ENCODE data around the gene TMC1. TPM values are rescaled to one million over a fixed set of nuclear protein-coding genes. Genes with fewer than 3 reads are reported as not detected.

Gene TMC1
- total RNA-seq, 4 donors from 2014 or later = 0.32 TPM; not detected in 3

GRCh38 chr9:72599874-72600534, 78.6 kb downstream of the TMC1 start:
- Histone ChIP-seq H3K4me3 (no peak overlapping the region), H3K9me3 (no peaks in the 10 kb centered on the region), H3K4me1 (peaks cover 0 to 8% (median 5%) of the 10 kb centered on the region in 4 donors), H3K27ac (no peak overlapping the region), H3K27me3 (no peaks in the 10 kb centered on the region), H3K36me3 (no peaks in the 10 kb centered on the region)
- intact Hi-C loops (cut with DNase I; ENCODE audit: low total_unique reads) = loop anchor here (10.0 kb wide), 2 partner anchors 155 to 205 kb away; no protein-coding TSS in a partner anchor
- no peak for DNase-seq
- no peak for TF ChIP-seq EP300 (IDR thresholded peaks at IDR 0.05; ENCODE audit: low read depth)
- no peak for TF ChIP-seq POLR2A (IDR thresholded peaks at IDR 0.05)
- TF ChIP-seq, protein P1, sequence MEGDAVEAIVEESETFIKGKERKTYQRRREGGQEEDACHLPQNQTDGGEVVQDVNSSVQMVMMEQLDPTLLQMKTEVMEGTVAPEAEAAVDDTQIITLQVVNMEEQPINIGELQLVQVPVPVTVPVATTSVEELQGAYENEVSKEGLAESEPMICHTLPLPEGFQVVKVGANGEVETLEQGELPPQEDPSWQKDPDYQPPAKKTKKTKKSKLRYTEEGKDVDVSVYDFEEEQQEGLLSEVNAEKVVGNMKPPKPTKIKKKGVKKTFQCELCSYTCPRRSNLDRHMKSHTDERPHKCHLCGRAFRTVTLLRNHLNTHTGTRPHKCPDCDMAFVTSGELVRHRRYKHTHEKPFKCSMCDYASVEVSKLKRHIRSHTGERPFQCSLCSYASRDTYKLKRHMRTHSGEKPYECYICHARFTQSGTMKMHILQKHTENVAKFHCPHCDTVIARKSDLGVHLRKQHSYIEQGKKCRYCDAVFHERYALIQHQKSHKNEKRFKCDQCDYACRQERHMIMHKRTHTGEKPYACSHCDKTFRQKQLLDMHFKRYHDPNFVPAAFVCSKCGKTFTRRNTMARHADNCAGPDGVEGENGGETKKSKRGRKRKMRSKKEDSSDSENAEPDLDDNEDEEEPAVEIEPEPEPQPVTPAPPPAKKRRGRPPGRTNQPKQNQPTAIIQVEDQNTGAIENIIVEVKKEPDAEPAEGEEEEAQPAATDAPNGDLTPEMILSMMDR (IDR thresholded peaks at IDR 0.05) = no peak
- TF ChIP-seq POLR2AphosphoS5 (IDR thresholded peaks at IDR 0.05) = no peak
- WGBS, 2 donors (ENCODE audit: low coverage in 1 of 2) = 79 to 84% methylated on average over 5 of the region's 5 CpGs
- in situ Hi-C loops (cut with MboI; ENCODE audit: low pct_ligation_motif_present in 1 of 4, low pct_unique_long_range_greater_than_20kb in 1 of 4, low sequenced_read_pairs in 3 of 4) = loop anchor here in 3 of 4 donors (10.0 to 25.0 kb wide), 4 partner anchors 212 to 788 kb away; no protein-coding TSS in a partner anchor

DNA sequence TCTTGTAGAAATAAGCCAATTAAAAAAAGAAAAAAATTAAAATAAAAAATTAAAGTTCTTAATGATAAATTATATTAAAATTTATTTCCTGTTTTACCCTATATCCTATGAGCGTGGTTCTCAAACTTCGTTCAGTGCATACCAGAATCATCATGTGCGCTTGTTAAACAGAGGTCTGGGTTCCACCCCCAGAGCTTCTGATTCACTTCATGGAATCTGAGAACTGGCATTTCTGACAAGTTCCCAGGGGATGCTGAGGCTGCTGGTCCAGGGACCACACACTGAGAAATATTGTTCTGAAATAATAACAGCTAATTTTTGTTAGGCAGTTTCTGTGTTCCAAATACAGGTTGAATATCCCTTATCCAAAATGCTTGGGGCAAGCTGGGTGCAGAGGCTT, 79.3 kb downstream of the TMC1 start:
- H3K36me3 ChIP-seq = no peaks in the 10 kb centered on the region
- no peaks in the 10 kb centered on the region for H3K27me3 ChIP-seq
- intact Hi-C loops (cut with DNase I; ENCODE audit: low total_unique reads) (no loop called here), in situ Hi-C loops (cut with MboI; ENCODE audit: low pct_ligation_motif_present in 1 of 4, low pct_unique_long_range_greater_than_20kb in 1 of 4, low sequenced_read_pairs in 3 of 4) (loop anchor here in 2 of 4 donors (25.0 kb wide), 2 partner anchors 212 to 563 kb away; no protein-coding TSS in a partner anchor)
- H3K9me3 ChIP-seq = no peaks in the 10 kb centered on the region
- TF ChIP-seq POLR2AphosphoS5 (IDR thresholded peaks at IDR 0.05) (no peak), POLR2A (IDR thresholded peaks at IDR 0.05) (no peak), EP300 (IDR thresholded peaks at IDR 0.05; ENCODE audit: low read depth) (no peak)
- TF ChIP-seq, protein P1 (IDR thresholded peaks at IDR 0.05) = no peak
- H3K4me1 ChIP-seq = peaks cover 0 to 8% (median 5%) of the 10 kb centered on the region in 4 donors
- no peak for DNase-seq
- no peak overlapping the region for H3K27ac ChIP-seq
- 94 to 96% methylated on average over 3 of the region's 3 CpGs for WGBS, 2 donors (ENCODE audit: low coverage in 1 of 2)
- no peak overlapping the region for H3K4me3 ChIP-seq

DNA sequence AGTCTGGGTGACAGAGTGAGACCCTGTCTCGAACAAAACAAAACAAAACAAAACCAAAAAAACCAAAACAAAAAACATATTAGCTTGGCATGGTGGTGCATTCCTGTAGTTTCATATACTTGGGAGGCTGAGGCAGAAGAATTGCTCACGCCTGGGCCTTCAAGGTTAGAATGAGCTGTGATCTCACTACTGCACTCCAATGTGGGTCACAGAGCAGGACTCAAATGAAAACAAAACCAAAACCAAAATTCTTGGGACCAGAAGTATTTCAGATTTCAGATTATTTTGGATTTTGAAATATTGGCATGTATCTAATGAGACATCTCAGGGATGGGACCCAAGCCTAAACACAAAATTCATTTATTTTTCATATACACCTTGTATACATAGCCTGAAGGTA, 80.2 kb downstream of the TMC1 start:
- no peak for TF ChIP-seq POLR2A (IDR thresholded peaks at IDR 0.05)
- Histone ChIP-seq H3K27me3 (no peaks in the 10 kb centered on the region), H3K27ac (no peak overlapping the region), H3K4me1 (peaks cover 0 to 8% (median 5%) of the 10 kb centered on the region in 4 donors), H3K9me3 (no peaks in the 10 kb centered on the region), H3K36me3 (no peaks in the 10 kb centered on the region), H3K4me3 (no peak overlapping the region)
- in situ Hi-C loops (cut with MboI; ENCODE audit: low pct_ligation_motif_present in 1 of 4, low pct_unique_long_range_greater_than_20kb in 1 of 4, low sequenced_read_pairs in 3 of 4) = loop anchor here in 2 of 4 donors (25.0 kb wide), 2 partner anchors 211 to 564 kb away; no protein-coding TSS in a partner anchor
- DNase-seq = no peak
- 60 to 67% methylated on average over 2 of the region's 2 CpGs for WGBS, 2 donors (ENCODE audit: low coverage in 1 of 2)
- intact Hi-C loops (cut with DNase I; ENCODE audit: low total_unique reads) = no loop called here

DNA sequence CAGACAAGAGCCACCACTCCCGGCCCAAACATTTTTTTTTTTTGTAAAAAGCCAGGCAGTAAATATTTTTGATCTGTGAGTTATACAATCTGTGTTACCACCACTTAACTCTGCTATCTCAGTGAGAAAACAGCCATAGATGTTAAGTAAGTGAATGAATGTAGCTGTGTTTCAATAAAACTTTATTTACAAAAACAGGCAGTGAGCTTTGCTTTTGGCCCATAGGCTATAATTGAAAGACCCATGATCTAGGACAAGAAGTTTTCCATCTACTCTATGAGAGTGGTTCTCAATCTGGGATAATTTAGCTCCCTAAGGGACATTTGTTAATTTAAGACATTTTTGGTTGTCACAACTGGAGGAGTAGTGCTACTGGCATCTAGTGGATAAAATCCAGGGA, 91.0 kb downstream of the TMC1 start:
- H3K4me3 ChIP-seq = no peak overlapping the region
- H3K9me3 ChIP-seq = no peaks in the 10 kb centered on the region
- H3K27me3 ChIP-seq = no peaks in the 10 kb centered on the region
- TF ChIP-seq POLR2A (IDR thresholded peaks at IDR 0.05) = no peak
- TF ChIP-seq EP300 (IDR thresholded peaks at IDR 0.05; ENCODE audit: low read depth) = no peak
- TF ChIP-seq, protein P1 (IDR thresholded peaks at IDR 0.05) = no peak
- no peak for TF ChIP-seq POLR2AphosphoS5 (IDR thresholded peaks at IDR 0.05)
- no peaks in the 10 kb centered on the region for H3K36me3 ChIP-seq
- intact Hi-C loops (cut with DNase I; ENCODE audit: low total_unique reads) = no loop called here
- peaks cover 0 to 3% (median 0%) of the 10 kb centered on the region in 4 donors for H3K4me1 ChIP-seq
- no peak overlapping the region for H3K27ac ChIP-seq
- DNase-seq = no peak
- WGBS, 2 donors (ENCODE audit: low coverage in 1 of 2) = 88 to 94% methylated on average over 1 of the region's 1 CpG
- in situ Hi-C loops (cut with MboI; ENCODE audit: low pct_ligation_motif_present in 1 of 4, low pct_unique_long_range_greater_than_20kb in 1 of 4, low sequenced_read_pairs in 3 of 4) = loop anchor here in 2 of 4 donors (25.0 kb wide), 2 partner anchors 200 to 575 kb away; no protein-coding TSS in a partner anchor

Data from transverse colon (tissue), 4 donors.